Activated T-cell treated with anti-CD3 and anti-CD28 coated beads for 48 hours (primary cell): ENCODE results near the gene LTBP1.

Experiments used
- DNase-seq: peaks from one replicate; pipeline ENCODE4 v3.0.0-alpha.2; 2020; ENCODE audit warnings: low read depth

LTBP1 gene

DNA sequence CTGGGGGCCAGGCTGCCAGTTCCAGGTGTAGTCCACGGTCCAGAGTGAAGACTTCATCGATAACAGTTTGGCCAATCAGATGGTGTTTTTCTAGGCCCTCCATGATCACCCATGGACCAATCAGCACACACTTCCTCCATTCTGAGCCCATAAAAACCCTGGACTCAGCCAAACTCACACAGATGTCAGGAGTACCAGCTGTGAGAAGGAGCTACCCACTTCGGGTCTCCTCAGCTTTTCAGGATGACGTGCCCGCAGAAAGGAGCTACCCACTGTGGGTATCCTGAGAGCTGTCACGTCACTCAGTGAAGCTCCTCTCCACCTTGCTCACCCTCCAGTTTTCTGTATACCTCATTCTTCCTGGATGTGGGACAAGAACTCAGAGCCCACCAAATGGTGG lies 319.7 kb downstream of the LTBP1 start:
- no peak for DNase-seq

DNA sequence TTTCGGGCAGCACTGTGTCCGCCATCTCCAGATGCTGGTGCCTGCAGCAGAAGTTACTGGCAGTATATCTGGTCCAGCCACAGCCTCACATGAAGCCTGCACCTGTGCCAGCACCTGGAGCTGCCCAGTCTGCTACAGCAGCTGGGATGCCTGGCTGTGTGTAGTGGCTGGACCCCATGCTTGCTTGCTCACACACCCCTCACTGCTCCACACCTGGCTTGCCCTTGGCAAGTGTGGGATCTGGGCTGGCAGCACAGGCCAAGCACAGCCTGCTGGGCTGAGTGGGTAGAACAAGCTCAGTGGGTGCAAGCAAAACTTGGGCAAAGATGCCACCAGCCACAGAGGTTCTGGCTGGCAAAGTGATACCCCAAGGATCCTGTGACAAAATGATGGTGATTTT lies 320.3 kb downstream of the LTBP1 start:
- no peak for DNase-seq

DNA sequence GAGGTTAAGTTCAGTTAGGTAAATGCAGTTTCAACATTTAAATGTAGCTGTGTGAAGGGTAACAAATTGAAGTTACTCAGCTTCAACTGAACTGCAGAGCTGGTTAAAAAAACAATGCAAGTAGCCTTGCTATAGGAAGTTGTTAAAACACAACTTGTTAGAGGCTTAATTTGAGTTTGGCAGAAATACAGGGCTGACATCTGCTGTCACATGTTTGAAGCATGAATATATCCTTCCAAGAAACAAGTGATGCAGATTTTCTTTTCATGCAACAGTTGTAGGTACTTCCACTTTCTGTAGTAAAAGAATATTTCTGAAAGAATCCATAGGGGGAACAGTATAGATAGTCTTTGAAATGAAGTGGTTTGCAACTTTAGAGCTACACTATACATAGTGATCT lies 321.0 kb downstream of the LTBP1 start:
- no peak for DNase-seq

DNA sequence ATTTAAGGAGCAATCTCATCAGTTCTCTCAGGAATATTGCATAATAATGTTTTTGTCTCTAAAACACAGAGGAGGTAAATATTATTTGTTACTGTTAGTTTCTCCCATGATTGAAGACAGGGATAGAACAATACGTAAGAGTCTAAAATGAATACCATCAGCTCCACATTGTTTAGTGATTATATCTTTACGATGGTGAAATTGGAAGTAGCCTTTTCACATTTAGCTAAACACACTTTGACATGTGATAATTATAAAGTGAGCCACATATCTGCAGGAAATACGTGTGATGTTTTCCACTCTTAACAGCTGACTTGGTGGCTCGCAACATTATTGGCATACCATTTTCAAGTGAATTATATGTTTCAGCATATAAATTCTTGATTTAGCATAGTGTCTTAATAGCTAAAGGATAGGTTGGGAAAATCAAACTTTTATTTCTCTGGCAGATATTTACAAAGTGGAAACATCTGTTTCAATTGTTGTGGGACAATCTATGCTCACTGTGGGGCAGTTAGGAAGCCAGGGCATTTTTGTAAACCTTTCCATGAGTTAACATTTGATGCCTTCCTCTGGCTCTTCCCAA lies 321.6 kb downstream of the LTBP1 start:
- DNase-seq = no peak

DNA sequence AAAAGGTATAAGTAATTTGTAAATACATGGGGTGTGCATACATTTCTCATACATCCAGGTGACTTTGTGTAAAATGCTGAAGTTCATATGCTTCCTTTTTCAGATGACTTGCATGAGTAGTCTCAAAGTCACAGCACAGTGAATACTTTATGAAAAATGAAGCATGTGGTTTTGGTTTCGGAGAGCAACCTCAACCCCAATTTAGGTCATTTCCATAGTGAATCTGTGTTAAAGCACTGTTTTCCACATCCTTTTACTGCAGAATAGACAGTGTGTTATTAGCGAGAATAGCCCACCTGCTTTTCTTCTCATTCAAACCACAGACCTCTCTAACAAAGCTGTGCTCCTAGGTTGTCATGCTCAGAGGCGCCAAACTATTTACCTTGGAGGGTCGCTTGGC lies 325.2 kb downstream of the LTBP1 start:
- DNase-seq = no peak

DNA sequence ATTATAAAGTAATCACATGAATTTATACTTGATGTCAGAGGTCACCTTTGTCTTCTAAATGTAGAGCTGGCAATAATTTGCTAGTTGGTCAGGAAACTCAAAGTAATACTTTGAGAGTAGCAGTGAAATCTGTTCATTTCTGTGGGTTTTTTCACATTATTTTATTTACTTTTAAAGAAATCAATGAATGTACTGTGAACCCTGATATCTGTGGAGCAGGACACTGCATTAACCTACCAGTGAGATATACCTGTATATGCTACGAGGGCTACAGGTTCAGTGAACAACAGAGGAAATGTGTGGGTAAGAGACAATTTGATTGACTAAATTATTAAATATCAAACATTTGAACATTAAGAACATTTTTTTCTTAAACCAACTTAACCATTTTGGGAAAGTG lies 326.7 kb downstream of the LTBP1 start:
- no peak for DNase-seq

DNA sequence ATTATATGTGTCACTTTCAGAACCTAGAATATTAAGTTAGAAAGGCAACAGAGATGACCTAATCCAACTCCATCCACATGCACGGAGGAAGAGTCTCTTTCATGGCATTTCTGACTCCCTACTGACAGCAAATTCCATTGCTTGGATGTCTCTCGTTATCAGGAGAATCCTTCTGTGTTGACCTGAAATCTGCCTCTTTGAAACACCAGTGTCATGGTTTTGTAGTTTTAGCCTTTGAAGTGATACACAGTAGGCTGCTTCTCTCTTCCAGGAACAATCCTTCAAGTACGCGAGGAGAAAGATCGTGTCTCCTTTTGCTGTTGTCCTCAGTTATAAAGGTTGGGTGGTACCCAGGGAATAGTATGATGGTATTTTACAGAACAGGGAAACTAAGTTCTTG lies 327.8 kb downstream of the LTBP1 start:
- no peak for DNase-seq

DNA sequence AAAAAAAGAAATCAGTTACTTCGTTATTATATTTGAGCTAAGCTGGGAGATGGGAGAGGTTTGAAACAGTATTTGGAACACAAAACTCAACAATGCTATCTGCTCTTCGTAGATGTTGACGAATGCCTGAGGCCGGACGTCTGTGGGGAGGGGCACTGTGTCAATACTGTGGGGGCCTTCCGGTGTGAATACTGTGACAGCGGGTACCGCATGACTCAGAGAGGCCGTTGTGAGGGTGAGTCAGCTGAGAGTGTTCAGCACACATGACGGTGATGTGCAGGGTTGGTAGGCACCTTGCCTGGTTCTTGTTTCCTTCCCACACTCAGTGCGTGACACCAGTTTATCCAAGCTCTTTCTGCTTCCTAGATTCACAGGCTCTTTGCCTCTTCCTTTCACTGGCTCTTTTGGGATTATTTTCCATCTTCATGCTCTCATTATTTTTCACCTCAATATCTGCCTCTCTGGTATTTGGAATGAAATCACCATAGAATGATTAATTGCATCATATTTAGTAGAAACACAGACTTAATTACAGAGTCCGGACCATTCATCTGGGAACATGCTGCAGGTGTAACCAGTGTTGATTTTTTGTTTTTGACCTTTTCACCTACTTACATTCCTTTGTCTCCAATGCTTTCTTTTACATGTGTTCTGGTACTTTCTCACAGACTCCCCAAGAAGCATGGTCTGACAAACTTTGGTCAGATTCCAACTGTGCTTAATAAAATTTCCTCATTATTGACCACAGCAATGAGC lies 329.1 kb downstream of the LTBP1 start:
- peak; percentile 3 for DNase-seq

DNA sequence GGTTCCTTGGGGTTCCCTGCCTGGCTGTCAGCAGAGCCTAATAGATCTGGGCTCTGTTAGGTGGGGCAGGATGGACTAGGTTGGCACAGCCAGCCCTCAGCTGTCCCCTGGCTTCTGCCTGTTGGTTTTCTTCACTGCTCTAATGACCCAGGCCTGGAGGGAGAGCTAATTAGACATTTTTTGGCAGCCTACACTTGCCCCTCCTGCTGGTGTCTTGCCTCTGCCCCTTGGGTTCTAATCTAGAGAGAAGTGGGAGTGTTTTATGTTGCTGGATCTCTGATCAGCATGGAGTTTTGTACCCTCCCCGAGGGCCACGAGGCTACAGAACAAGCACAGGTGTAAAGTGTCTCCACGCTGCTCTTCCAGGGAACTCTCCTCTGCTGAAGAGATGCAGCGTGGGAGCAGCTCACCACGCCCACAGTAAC lies 330.3 kb downstream of the LTBP1 start:
- DNase-seq = no peak

DNA sequence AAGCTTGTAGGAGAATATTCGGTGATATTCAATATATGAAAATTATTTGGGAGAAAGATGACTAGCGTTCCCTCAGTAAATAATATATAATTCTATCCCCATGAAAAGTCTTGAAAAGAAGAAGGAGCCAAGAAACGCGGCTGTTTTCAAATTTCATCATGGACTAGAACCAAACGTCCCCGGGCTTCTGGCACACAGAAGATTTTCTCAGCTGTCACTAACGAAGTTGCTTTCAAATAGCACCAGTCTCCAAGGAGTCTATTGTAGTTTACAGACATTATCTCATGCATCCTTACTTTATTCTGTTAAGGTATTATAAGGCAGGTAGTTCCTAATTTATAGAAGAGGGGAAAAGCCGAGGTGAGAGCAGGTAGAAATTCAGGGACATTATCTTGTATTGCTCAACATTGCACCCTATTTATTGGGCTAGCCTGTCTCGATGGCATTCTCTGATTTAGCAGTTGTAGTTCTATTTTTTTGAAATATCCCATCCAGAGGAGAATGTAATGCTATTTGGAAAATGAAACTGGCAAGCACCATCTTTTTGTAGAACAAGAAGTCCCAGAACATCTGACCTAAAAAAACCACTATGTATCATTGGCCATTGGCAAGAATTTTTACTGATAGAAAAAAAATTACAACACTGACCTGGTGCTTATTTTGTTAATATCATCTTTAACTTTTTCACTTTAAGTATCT lies 331.6 kb downstream of the LTBP1 start:
- no peak for DNase-seq

DNA sequence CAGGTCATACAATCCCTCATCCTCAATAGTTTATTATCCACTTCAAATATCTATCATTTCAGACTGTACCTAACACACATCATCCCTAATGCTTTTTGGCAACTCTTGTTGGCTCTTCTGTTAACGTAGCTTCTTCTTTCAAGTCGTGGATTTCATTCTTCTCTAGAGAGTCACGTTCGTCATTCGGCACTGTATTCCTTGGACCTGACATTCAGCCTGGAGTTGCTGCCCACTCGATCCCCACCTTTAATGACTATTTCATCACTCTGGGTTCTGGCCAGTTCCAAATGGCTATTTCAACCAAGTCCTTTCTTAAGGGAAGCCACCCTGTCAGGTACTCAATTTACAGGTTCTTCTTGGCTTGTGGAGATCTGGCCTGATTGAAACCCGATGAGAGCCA lies 337.5 kb downstream of the LTBP1 start:
- DNase-seq = no peak

DNA sequence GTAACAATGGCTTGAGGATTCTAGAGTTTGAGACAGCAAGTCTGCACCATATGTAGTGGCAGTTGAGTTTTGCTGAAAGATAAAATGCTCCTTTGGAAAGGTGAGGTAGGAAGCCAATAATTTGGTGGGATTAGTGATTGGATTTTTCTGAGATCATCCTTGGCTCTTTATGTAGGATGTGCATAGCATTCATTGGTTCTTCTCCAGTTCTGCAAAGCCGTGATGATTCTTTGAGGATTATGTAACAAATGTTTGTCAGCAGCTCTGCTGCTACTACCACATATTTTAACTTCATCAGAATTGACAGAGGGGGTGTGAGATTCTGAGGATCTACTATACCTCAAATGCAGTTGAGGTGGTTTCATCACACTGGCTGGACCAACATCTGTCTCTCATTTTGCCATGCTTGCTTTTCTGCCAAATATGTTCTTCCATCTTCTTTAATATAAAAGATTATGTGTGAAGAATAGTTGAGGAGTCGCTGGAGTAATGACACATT lies 340.8 kb downstream of the LTBP1 start:
- no peak for DNase-seq

DNA sequence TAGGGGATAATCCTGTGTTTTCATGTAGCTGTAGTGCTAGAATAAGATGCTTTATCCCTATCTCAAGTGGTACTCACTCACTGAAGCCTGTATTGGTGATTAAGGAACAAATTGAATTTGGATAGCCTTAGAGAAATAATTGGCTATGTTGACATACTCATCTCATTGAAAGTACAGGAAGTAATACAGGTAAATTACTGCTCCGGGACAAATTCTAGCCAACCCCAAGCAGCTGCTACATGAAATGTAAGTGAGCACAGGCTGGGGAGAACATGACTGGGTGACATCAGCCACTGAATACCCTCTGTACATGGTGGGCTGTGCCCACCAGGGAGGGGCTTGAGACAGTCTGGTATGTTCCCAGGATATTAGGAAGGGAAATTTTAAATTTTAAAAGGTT lies 341.3 kb downstream of the LTBP1 start:
- no peak for DNase-seq

DNA sequence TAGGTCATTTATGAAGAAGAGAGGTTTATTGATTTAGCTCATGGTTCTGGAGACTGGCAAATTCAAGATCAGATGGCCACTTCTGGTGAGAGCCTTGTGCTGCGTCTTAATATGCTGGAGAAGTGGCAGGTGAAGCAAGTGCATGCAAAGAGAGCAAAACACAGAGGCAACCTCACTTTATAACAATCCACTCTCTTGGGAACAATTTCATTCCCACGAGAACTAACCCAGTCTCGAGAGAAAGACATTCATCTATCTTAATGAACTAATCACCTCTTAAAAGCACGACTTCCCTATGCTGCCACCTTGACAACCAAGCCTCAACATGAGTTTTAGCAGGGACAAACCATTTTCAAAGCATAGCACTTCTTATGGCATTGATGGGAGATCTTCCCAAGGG lies 343.2 kb downstream of the LTBP1 start:
- no peak for DNase-seq

DNA sequence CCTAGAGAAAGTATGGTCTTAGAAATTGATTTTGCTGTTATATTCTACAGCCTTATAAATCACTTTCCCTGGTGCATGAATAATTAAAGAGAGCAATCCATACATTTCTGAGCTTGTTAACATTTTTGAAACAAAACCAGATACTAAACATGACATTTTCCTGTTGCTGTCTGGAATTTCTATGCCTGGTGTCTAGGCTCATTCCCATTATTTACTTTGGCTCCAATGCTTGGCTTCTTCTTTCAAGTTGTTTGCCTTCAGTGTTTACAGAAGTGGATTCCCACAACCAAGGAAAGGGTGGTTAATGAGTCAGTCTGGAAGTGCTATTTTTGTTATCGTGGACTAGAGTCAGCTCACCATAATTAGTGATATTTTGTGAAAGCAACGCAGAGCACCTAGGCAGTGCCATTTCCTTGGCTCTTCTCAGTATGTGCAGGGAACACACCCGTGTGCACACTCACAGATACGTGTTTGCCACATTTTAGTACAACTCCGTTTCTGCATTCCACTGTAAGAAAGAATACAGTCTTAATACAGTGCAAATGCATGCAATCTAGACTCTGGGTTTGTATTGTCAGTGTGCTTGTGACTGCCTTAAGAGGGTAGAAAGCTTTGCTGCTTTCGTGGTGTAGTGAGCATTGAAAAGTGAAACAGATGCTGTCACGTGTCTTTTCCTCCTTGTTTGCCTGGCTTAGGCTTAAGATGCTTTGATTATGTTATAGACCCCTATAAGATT lies 344.7 kb downstream of the LTBP1 start:
- DNase-seq = no peak

DNA sequence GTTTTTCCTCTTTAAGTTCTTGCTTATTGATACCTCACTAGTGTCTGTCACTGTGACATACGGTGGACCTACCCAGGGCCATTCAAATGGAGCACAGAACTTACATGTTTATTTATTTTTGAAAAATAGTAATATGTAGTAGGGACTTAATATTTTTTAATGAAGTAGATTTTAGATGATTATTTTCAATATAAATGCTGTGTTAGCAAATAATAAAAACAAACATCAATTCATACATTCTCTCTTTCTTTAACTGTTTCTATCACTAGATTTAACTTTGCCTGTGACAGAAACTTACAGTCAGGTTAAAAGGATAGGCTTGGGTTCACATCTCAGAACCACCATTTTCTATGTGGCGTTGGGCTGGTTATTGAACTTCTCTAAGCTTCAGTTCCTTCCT lies 345.3 kb downstream of the LTBP1 start:
- no peak for DNase-seq

DNA sequence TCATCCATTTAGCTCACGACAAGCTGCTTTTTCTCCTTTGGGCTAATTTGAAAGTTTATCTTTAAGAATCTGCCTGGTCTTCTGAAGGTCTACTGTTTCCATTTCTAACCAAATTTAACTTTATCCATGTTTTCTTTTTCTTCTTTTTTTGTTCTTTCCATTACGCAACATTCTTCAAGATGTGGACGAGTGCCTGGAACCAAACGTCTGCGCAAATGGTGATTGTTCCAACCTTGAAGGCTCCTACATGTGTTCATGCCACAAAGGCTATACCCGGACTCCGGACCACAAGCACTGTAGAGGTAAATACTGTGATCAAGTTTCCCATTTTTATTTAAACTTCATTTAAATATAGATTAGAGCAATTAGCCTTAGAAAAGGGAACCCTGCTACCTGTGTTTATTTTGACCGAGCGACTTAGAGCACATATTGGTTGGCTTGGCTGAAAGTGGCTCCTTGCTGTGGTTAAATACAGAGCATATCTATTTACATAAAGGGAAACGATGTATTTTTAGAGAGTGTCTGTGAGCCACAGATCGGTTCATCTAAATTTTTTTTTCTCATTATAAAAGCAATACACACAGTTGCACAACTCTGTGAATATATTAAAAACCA lies 346.3 kb downstream of the LTBP1 start:
- no peak for DNase-seq

DNA sequence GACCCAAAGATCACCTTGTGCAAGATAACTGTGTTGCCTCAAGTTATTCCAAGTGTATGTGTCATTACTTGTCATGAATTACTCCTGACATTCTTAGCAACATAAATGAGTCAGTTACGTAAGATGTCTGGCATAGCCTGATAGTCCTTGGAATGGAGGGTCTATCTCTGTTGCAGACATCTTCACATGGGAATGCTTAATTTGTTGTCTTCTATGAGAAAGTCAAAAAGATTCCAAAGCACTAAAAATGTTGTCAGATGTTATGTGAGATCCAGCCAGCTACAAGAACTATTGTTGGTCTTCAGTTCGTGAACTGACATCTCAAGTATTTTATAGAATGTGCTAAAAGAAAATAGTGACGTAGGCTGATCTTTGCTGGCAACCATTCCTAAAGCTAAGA lies 351.5 kb downstream of the LTBP1 start:
- no peak for DNase-seq

DNA sequence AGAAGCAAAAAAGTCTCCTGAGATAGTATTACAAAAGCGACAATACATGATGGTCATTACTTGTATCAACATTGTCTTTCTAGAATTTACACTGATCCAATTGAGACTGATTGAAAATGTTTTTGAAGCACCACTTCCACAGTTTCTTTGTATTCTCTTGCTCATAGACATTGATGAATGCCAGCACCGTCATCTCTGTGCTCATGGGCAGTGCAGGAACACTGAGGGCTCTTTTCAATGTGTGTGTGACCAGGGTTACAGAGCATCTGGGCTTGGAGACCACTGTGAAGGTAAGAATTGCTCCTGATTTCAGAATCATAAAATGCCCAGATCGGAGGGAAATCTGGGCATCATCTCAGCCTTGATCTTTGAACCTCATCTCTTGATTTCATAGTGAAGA lies 354.6 kb downstream of the LTBP1 start:
- DNase-seq = no peak

DNA sequence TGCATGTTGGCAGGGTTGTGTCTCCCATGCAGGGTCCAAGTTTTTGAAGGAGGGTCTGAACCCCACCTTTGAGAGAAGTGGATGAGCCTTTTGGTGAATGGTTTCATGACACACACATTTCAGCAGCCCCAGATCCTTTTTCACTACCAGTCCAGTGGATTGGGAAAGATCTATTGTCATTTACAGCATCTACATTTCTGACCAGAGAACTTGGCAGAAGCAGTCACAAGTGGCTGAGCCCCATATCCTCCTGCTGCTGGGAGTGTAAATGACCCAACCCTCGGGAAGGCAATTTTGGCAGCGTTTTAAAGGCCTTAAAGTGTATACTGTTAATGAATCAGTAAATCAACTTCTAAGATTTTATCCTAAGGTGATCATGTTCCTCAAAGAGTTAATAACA lies 355.6 kb downstream of the LTBP1 start:
- no peak for DNase-seq

DNA sequence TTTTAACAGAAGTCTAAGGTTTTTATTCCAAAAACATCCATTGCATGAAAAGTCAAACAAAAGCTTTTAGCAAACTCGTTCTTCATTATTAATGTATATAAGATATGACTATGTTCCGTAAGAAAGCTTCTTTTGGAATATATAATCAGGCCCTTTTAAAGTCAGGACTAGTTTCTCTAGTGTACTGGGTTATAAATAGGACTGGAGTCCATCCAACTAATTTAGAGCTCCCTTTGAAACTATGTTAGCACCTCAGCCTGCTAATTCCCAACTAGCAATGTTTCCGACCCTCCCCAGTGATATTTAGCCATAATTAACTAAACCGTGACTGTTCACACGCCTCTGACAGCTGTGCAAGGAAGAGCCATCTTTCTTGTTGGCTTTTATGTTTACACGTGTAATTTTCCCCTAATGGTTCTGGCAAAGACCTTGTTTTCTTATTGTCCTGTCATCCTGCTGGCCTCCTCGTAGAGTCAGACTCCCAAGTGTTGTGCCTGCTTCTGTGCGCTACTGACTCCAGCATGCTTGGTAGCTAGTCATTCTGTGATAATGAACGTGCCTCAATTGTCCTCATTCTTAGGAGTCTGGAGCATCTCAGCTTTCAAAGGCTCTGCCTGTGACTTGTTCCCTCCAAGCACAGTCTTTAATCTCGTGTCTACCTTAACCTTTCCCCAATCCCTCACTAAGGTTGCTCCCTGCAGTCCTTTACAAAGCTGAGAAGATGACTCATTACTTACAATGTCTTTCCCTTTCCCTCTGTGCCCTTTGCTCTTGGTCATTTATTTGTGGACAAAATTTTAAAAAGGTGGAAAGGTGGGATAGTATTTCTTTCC lies 357.5 kb downstream of the LTBP1 start:
- no peak for DNase-seq
